Measurements from ENCODE around the gene RAB9A.

- TF ChIP-seq CTCF (IDR thresholded peaks at IDR 0.05) (no peak), POLR2AphosphoS5 (IDR thresholded peaks at IDR 0.05; ENCODE audit: low read depth, low read length) (no peak)
These were observed 9.0 kb downstream of the RAB9A start for GRCh38 chrX:13697976-13698375.
